ENCODE data around the gene JAKMIP3. TPM values are rescaled to one million over a fixed set of nuclear protein-coding genes. Genes with fewer than 3 reads are reported as not detected.

Gene JAKMIP3
- total RNA-seq, 4 donors from 2014 or later = 0.42 to 0.98 (median 0.67) TPM

- WGBS, 2 donors = 73 to 84% methylated on average over 7 to 9 of the region's 9 CpGs
- no peak for TF ChIP-seq CTCF (IDR thresholded peaks at IDR 0.05)
- no peak for TF ChIP-seq EP300 (IDR thresholded peaks at IDR 0.05)
- no peak for TF ChIP-seq POLR2A (IDR thresholded peaks at IDR 0.05)
- H3K27me3 ChIP-seq = no peaks in the 10 kb centered on the region
- no peak overlapping the region for H3K27ac ChIP-seq
- DNase-seq (ENCODE audit: low spot score in 2 of 2) = no peak
- no peaks in the 10 kb centered on the region for H3K4me1 ChIP-seq
- no peaks in the 10 kb centered on the region for H3K36me3 ChIP-seq
- H3K9me3 ChIP-seq = peaks cover 0 to 15% (median 0%) of the 10 kb centered on the region in 4 donors
- no peak overlapping the region for H3K4me3 ChIP-seq
Observed at GRCh38 chr10:132094581-132095234, 29.0 kb downstream of the JAKMIP3 start.

GRCh38 chr10:132095403-132096113 is 29.8 kb downstream of the JAKMIP3 start:
- peaks cover 0 to 15% (median 0%) of the 10 kb centered on the region in 4 donors for H3K9me3 ChIP-seq
- no peaks in the 10 kb centered on the region for H3K36me3 ChIP-seq
- 88 to 92% methylated on average over 12 of the region's 12 CpGs for WGBS, 2 donors
- TF ChIP-seq EP300 (IDR thresholded peaks at IDR 0.05) (no peak), CTCF (IDR thresholded peaks at IDR 0.05) (no peak), POLR2A (IDR thresholded peaks at IDR 0.05) (no peak)
- H3K27me3 ChIP-seq = no peaks in the 10 kb centered on the region
- H3K4me3 ChIP-seq = no peak overlapping the region
- DNase-seq (ENCODE audit: low spot score in 2 of 2) = no peak
- no peaks in the 10 kb centered on the region for H3K4me1 ChIP-seq
- H3K27ac ChIP-seq = no peak overlapping the region

GRCh38 chr10:132096223-132096622 is 30.5 kb downstream of the JAKMIP3 start:
- H3K27ac ChIP-seq = no peak overlapping the region
- H3K9me3 ChIP-seq = peaks cover 0 to 15% (median 0%) of the 10 kb centered on the region in 4 donors
- H3K27me3 ChIP-seq = no peaks in the 10 kb centered on the region
- 48 to 52% methylated on average over 6 of the region's 6 CpGs for WGBS, 2 donors
- H3K4me1 ChIP-seq = no peaks in the 10 kb centered on the region
- TF ChIP-seq CTCF (IDR thresholded peaks at IDR 0.05) = no peak
- no peak for TF ChIP-seq POLR2A (IDR thresholded peaks at IDR 0.05)
- no peak for TF ChIP-seq EP300 (IDR thresholded peaks at IDR 0.05)
- no peaks in the 10 kb centered on the region for H3K36me3 ChIP-seq
- no peak overlapping the region for H3K4me3 ChIP-seq
- no peak for DNase-seq (ENCODE audit: low spot score in 2 of 2)

- TF ChIP-seq EP300 (IDR thresholded peaks at IDR 0.05) (no peak), CTCF (IDR thresholded peaks at IDR 0.05) (no peak), POLR2A (IDR thresholded peaks at IDR 0.05) (no peak)
- Histone ChIP-seq H3K36me3 (no peaks in the 10 kb centered on the region), H3K4me3 (no peak overlapping the region), H3K27me3 (no peaks in the 10 kb centered on the region), H3K4me1 (no peaks in the 10 kb centered on the region), H3K27ac (no peak overlapping the region), H3K9me3 (peaks cover 0 to 15% (median 0%) of the 10 kb centered on the region in 4 donors)
- 84 to 88% methylated on average over 21 to 22 of the region's 22 CpGs for WGBS, 2 donors
- DNase-seq (ENCODE audit: low spot score in 2 of 2) = no peak
Observed at GRCh38 chr10:132096863-132097478, 31.2 kb downstream of the JAKMIP3 start.
